ENCODE data around the gene TSPAN9.

The TSPAN9 gene

GRCh38 chr12:3076730-3077571 lies at the start of gene TSPAN9:
TSPAN9 (plus strand) TSS chr12:3077379; CDS start chr12:3201194, 123,815 bp downstream.
- H3K4me3 ChIP-seq (ENCODE audit: low read length), result peak within 1 kb of the TSS; percentile 69
- peaks cover 27% of the 10 kb centered on the region for H3K4me1 ChIP-seq (ENCODE audit: control insufficient read depth, low read length)
- no peak within 1 kb of the TSS for H3K27ac ChIP-seq (ENCODE audit: low read depth, low read length)

GRCh38 chr12:3028108-3028507 lies 49.1 kb upstream of the TSPAN9 start:
- Histone ChIP-seq H3K9me2 (replicated peaks; ENCODE audit: control insufficient read depth, low read length) (no peaks in the 10 kb centered on the region), H3K4me2 (ENCODE audit: low read length) (no peak overlapping the region), H3K4me1 (ENCODE audit: control insufficient read depth, low read length) (no peaks in the 10 kb centered on the region), H3K27ac (ENCODE audit: low read depth, low read length) (no peak overlapping the region), H4K20me1 (ENCODE audit: control insufficient read depth, insufficient read depth, low read depth, low read length) (no peaks in the 10 kb centered on the region), H3K4me3 (ENCODE audit: low read length) (no peak overlapping the region), H3K36me3 (ENCODE audit: control insufficient read depth, low read length) (0 out of 2 replicates have a peak, but pooled peaks cover 3% of the 10 kb centered on the region), H3K79me2 (ENCODE audit: control insufficient read depth, low read length) (no peaks in the 10 kb centered on the region), H3K9me3 (ENCODE audit: control insufficient read depth, insufficient read depth, low read length) (no peaks in the 10 kb centered on the region), H3K27me3 (ENCODE audit: control insufficient read depth, low read length) (no peaks in the 10 kb centered on the region), H3F3A (ENCODE audit: control insufficient read depth, insufficient read depth) (no peaks in the 10 kb centered on the region)
- no peak for TF ChIP-seq CTCF (IDR thresholded peaks at IDR 0.05; ENCODE audit: low read depth, low read length, poor library complexity, severe bottlenecking)
- no peak for TF ChIP-seq EZH2phosphoT487 (IDR thresholded peaks at IDR 0.05; ENCODE audit: borderline replicate concordance, low read length)

More at GRCh38 chr12:3076730-3077571, at the start of gene TSPAN9:
- Histone ChIP-seq H3F3A (ENCODE audit: control insufficient read depth, insufficient read depth) (no peaks in the 10 kb centered on the region), H3K36me3 (ENCODE audit: control insufficient read depth, low read length) (no peaks in the 10 kb centered on the region), H3K27me3 (ENCODE audit: control insufficient read depth, low read length) (peaks cover 33% of the 10 kb centered on the region), H3K79me2 (ENCODE audit: control insufficient read depth, low read length) (no peaks in the 10 kb centered on the region), H3K9me3 (ENCODE audit: control insufficient read depth, insufficient read depth, low read length) (no peaks in the 10 kb centered on the region), H4K20me1 (ENCODE audit: control insufficient read depth, insufficient read depth, low read depth, low read length) (no peaks in the 10 kb centered on the region), H3K9me2 (replicated peaks; ENCODE audit: control insufficient read depth, low read length) (no peaks in the 10 kb centered on the region), H3K4me2 (ENCODE audit: low read length) (peak within 1 kb of the TSS; percentile 86)
- TF ChIP-seq EZH2phosphoT487 (IDR thresholded peaks at IDR 0.05; ENCODE audit: borderline replicate concordance, low read length), result no peak
- TF ChIP-seq CTCF (IDR thresholded peaks at IDR 0.05; ENCODE audit: low read depth, low read length, poor library complexity, severe bottlenecking), result no peak

GRCh38 chr12:3030821-3031429 lies 46.3 kb upstream of the TSPAN9 start:
- Histone ChIP-seq H3K36me3 (ENCODE audit: control insufficient read depth, low read length) (0 out of 2 replicates have a peak, but pooled peaks cover 3% of the 10 kb centered on the region), H3K27me3 (ENCODE audit: control insufficient read depth, low read length) (no peaks in the 10 kb centered on the region), H3K9me3 (ENCODE audit: control insufficient read depth, insufficient read depth, low read length) (no peaks in the 10 kb centered on the region), H3K4me3 (ENCODE audit: low read length) (no peak overlapping the region), H3K4me2 (ENCODE audit: low read length) (no peak overlapping the region), H4K20me1 (ENCODE audit: control insufficient read depth, insufficient read depth, low read depth, low read length) (no peaks in the 10 kb centered on the region), H3K9me2 (replicated peaks; ENCODE audit: control insufficient read depth, low read length) (no peaks in the 10 kb centered on the region), H3K79me2 (ENCODE audit: control insufficient read depth, low read length) (no peaks in the 10 kb centered on the region), H3F3A (ENCODE audit: control insufficient read depth, insufficient read depth) (no peaks in the 10 kb centered on the region), H3K4me1 (ENCODE audit: control insufficient read depth, low read length) (no peaks in the 10 kb centered on the region), H3K27ac (ENCODE audit: low read depth, low read length) (no peak overlapping the region)
- no peak for TF ChIP-seq CTCF (IDR thresholded peaks at IDR 0.05; ENCODE audit: low read depth, low read length, poor library complexity, severe bottlenecking)
- no peak for TF ChIP-seq EZH2phosphoT487 (IDR thresholded peaks at IDR 0.05; ENCODE audit: borderline replicate concordance, low read length)

All from DOHH2 (cell line).